ENCODE measurements around the gene C1orf53.

DNA sequence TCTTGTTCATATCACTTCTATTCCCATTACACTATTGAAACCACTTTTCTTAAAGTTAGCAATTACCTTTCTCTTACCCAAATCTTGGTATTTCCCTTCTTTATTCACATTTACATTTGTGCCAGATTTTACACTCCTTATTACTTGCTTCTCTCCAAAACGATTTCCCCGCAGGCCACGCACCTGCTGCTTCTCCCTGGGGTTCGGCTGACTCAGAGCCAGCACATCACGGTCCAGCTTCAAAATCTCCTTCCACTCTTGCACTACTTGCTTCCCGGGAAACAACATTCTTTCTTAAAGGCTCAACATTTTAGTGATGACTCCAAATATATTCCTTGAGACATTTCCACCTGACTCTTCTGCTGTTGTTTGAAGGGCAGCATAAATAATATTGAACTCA is 35.5 kb downstream of the C1orf53 start:
- no peak for TF ChIP-seq ZFP3 (CRISPR knock-in tag; IDR thresholded peaks at IDR 0.05)
- TF ChIP-seq, protein P1, sequence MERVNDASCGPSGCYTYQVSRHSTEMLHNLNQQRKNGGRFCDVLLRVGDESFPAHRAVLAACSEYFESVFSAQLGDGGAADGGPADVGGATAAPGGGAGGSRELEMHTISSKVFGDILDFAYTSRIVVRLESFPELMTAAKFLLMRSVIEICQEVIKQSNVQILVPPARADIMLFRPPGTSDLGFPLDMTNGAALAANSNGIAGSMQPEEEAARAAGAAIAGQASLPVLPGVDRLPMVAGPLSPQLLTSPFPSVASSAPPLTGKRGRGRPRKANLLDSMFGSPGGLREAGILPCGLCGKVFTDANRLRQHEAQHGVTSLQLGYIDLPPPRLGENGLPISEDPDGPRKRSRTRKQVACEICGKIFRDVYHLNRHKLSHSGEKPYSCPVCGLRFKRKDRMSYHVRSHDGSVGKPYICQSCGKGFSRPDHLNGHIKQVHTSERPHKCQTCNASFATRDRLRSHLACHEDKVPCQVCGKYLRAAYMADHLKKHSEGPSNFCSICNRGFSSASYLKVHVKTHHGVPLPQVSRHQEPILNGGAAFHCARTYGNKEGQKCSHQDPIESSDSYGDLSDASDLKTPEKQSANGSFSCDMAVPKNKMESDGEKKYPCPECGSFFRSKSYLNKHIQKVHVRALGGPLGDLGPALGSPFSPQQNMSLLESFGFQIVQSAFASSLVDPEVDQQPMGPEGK (CRISPR knock-in tag; IDR thresholded peaks at IDR 0.05; ENCODE audit: borderline replicate concordance) = no peak
- TF ChIP-seq ZNF70 (CRISPR knock-in tag; IDR thresholded peaks at IDR 0.05) = no peak
- TF ChIP-seq ISL1 (CRISPR knock-in tag; IDR thresholded peaks at IDR 0.05) = no peak
- no peak for TF ChIP-seq PPARA (CRISPR knock-in tag; IDR thresholded peaks at IDR 0.05; ENCODE audit: borderline replicate concordance)
- no peak for TF ChIP-seq ARNTL (CRISPR knock-in tag; IDR thresholded peaks at IDR 0.05; ENCODE audit: borderline replicate concordance, low read depth)
- TF ChIP-seq SNAI2 (CRISPR knock-in tag; IDR thresholded peaks at IDR 0.05) = no peak
- TF ChIP-seq ZFP30 (CRISPR knock-in tag; IDR thresholded peaks at IDR 0.05) = no peak
- TF ChIP-seq RARB (CRISPR knock-in tag; IDR thresholded peaks at IDR 0.05) = no peak
- no peak for TF ChIP-seq CSDC2 (CRISPR knock-in tag; IDR thresholded peaks at IDR 0.05)
- TF ChIP-seq ZC3H10 (CRISPR knock-in tag; IDR thresholded peaks at IDR 0.05) = no peak
- TF ChIP-seq, protein P2, sequence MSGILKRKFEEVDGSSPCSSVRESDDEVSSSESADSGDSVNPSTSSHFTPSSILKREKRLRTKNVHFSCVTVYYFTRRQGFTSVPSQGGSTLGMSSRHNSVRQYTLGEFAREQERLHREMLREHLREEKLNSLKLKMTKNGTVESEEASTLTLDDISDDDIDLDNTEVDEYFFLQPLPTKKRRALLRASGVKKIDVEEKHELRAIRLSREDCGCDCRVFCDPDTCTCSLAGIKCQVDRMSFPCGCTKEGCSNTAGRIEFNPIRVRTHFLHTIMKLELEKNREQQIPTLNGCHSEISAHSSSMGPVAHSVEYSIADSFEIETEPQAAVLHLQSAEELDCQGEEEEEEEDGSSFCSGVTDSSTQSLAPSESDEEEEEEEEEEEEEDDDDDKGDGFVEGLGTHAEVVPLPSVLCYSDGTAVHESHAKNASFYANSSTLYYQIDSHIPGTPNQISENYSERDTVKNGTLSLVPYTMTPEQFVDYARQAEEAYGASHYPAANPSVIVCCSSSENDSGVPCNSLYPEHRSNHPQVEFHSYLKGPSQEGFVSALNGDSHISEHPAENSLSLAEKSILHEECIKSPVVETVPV (CRISPR knock-in tag; IDR thresholded peaks at IDR 0.05) = no peak
- no peak for TF ChIP-seq CREB5 (CRISPR knock-in tag; IDR thresholded peaks at IDR 0.05; ENCODE audit: low read depth)
- no peak for TF ChIP-seq OSR1 (CRISPR knock-in tag; IDR thresholded peaks at IDR 0.05)

Data from SK-N-SH treated with all-trans-retinoic acid at 6 μM for 48 hours (cell line).